ENCODE results near the gene AQP7.
"Not testable (repeated sequence)": the region's sequence is repeated elsewhere in the genome, so short reads cannot be mapped to it uniquely, and the experiment has no call there.

AQP7 gene

GRCh38 chr9:33377089-33377715 lies 25.2 kb downstream of the AQP7 start:
- TF ChIP-seq POLR2A (IDR thresholded peaks at IDR 0.05; ENCODE audit: low read length) (no peak), GATA1 (IDR thresholded peaks at IDR 0.05; ENCODE audit: low read depth, low read length) (no peak)

GRCh38 chr9:33375841-33376321 lies 26.5 kb downstream of the AQP7 start:
- DNase-seq, result no peak
- TF ChIP-seq POLR2A (IDR thresholded peaks at IDR 0.05; ENCODE audit: low read length) (no peak), GATA1 (IDR thresholded peaks at IDR 0.05; ENCODE audit: low read depth, low read length) (no peak)

More at GRCh38 chr9:33377089-33377715, 25.2 kb downstream of the AQP7 start:
- no peak for DNase-seq

GRCh38 chr9:33375238-33375840 lies 27.0 kb downstream of the AQP7 start:
- TF ChIP-seq POLR2A (IDR thresholded peaks at IDR 0.05; ENCODE audit: low read length), result no peak
- TF ChIP-seq GATA1 (IDR thresholded peaks at IDR 0.05; ENCODE audit: low read depth, low read length), result no peak
- peak in 1 of 2 experiments; percentile 30 for DNase-seq

GRCh38 chr9:33374634-33375237 lies 27.6 kb downstream of the AQP7 start:
- TF ChIP-seq GATA1 (IDR thresholded peaks at IDR 0.05; ENCODE audit: low read depth, low read length), result no peak
- no peak for TF ChIP-seq POLR2A (IDR thresholded peaks at IDR 0.05; ENCODE audit: low read length)
- peak; percentile 79 to 85 for DNase-seq

GRCh38 chr9:33374190-33374589 lies 28.2 kb downstream of the AQP7 start:
- TF ChIP-seq POLR2A (IDR thresholded peaks at IDR 0.05; ENCODE audit: low read length), result no peak
- TF ChIP-seq GATA1 (IDR thresholded peaks at IDR 0.05; ENCODE audit: low read depth, low read length), result no peak
- no peak for DNase-seq

GRCh38 chr9:33372900-33373299 lies 29.5 kb downstream of the AQP7 start:
- DNase-seq, result no peak
- TF ChIP-seq GATA1 (IDR thresholded peaks at IDR 0.05; ENCODE audit: low read depth, low read length) (no peak), POLR2A (IDR thresholded peaks at IDR 0.05; ENCODE audit: low read length) (no peak)

- no peak for DNase-seq
- no peak for TF ChIP-seq GATA1 (IDR thresholded peaks at IDR 0.05; ENCODE audit: low read depth, low read length)
- no peak for TF ChIP-seq POLR2A (IDR thresholded peaks at IDR 0.05; ENCODE audit: low read length)
These were observed 35.3 kb downstream of the AQP7 start for GRCh38 chr9:33366979-33367480.

- DNase-seq, result peak in 1 of 2 experiments; percentile 34
These were observed 37.6 kb downstream of the AQP7 start for GRCh38 chr9:33364814-33365213.

- TF ChIP-seq GATA1 (IDR thresholded peaks at IDR 0.05; ENCODE audit: low read depth, low read length) (no peak), POLR2A (IDR thresholded peaks at IDR 0.05; ENCODE audit: low read length) (no peak)
- peak; percentile 61 to 74 for DNase-seq
These were observed 38.2 kb downstream of the AQP7 start for GRCh38 chr9:33364127-33364526.

GRCh38 chr9:33358641-33359040 lies 43.7 kb downstream of the AQP7 start:
- not testable (repeated sequence) for DNase-seq

- DNase-seq, result no peak
- no peak for TF ChIP-seq POLR2A (IDR thresholded peaks at IDR 0.05; ENCODE audit: low read length)
- TF ChIP-seq GATA1 (IDR thresholded peaks at IDR 0.05; ENCODE audit: low read depth, low read length), result no peak
These were observed 46.4 kb downstream of the AQP7 start for GRCh38 chr9:33355933-33356332.

- TF ChIP-seq POLR2A (IDR thresholded peaks at IDR 0.05; ENCODE audit: low read length) (peak; percentile 31), GATA1 (IDR thresholded peaks at IDR 0.05; ENCODE audit: low read depth, low read length) (no peak)
- no peak for DNase-seq
These were observed 47.6 kb downstream of the AQP7 start for GRCh38 chr9:33354651-33355211.

GRCh38 chr9:33351547-33351946 lies 50.8 kb downstream of the AQP7 start:
- DNase-seq, result peak in 1 of 2 experiments; percentile 28
- TF ChIP-seq GATA1 (IDR thresholded peaks at IDR 0.05; ENCODE audit: low read depth, low read length), result no peak
- TF ChIP-seq POLR2A (IDR thresholded peaks at IDR 0.05; ENCODE audit: low read length), result no peak

GRCh38 chr9:33350310-33350709 lies 52.1 kb downstream of the AQP7 start:
- DNase-seq, result no peak
- TF ChIP-seq POLR2A (IDR thresholded peaks at IDR 0.05; ENCODE audit: low read length) (no peak), GATA1 (IDR thresholded peaks at IDR 0.05; ENCODE audit: low read depth, low read length) (no peak)

Data from erythroblast (primary cell).